ENCODE results near the gene PCDHA6. TPM values are rescaled to one million over a fixed set of nuclear protein-coding genes. Genes with fewer than 3 reads are reported as not detected.
A peak's percentile ranks its signal among the peaks of the same experiment; 100 is the strongest.

PCDHA6 gene
- total and polyA plus RNA-seq, 2 experiments from 2014 or later: 0.22 TPM; not detected in 1

- H4K20me1 ChIP-seq (ENCODE audit: insufficient read depth): no peaks in the 10 kb centered on the region
- H3K79me2 ChIP-seq (ENCODE audit: insufficient read depth): no peaks in the 10 kb centered on the region
- H3K4me2 ChIP-seq (ENCODE audit: unreplicated experiment): no peak within 1 kb of the TSS
- no peaks in the 10 kb centered on the region for H3K36me3 ChIP-seq (ENCODE audit: low read depth)
- in situ Hi-C loops (cut with MboI): no loop called here
- TF ChIP-seq EZH2 (IDR thresholded peaks at IDR 0.05; ENCODE audit: insufficient read depth, poor library complexity, severe bottlenecking): no peak
- no peak for TF ChIP-seq EZH2phosphoT487 (IDR thresholded peaks at IDR 0.05; ENCODE audit: insufficient read depth, low read depth)
- 13 to 14% methylated on average over 41 of the region's 41 CpGs for WGBS, 2 experiments (ENCODE audit: low coverage in 1 of 2, low lambda C conversion rate in 2 of 2, missing lambda C conversion rate in 2 of 2)
- no peaks in the 10 kb centered on the region for H3F3A ChIP-seq (ENCODE audit: insufficient read depth)
- no peaks in the 10 kb centered on the region for H3K4me1 ChIP-seq (ENCODE audit: insufficient read depth)
- H3K9ac ChIP-seq: no peak within 1 kb of the TSS
- H3K27ac ChIP-seq: no peak within 1 kb of the TSS
- H3K9me3 ChIP-seq (ENCODE audit: low read depth): no peaks in the 10 kb centered on the region
- H2AFZ ChIP-seq: no peak within 1 kb of the TSS
- H3K9me2 ChIP-seq (ENCODE audit: insufficient read depth): no peaks in the 10 kb centered on the region
- peak; percentile 2 for DNase-seq
- no peak within 1 kb of the TSS for H3K4me3 ChIP-seq
- H3K27me3 ChIP-seq (replicated peaks; ENCODE audit: insufficient read depth): no peaks in the 10 kb centered on the region
Measured at GRCh38 chr5:140868721-140869554, 41.2 kb downstream of the PCDHA6 start, which contains the start of gene PCDHA11. PCDHA11 (plus strand) TSS chr5:140868957; CDS start chr5:140869104, 147 bp downstream.

GRCh38 chr5:140869555-140869886 is 41.8 kb downstream of the PCDHA6 start:
- Histone ChIP-seq H3K36me3 (ENCODE audit: low read depth) (no peaks in the 10 kb centered on the region), H3F3A (ENCODE audit: insufficient read depth) (no peaks in the 10 kb centered on the region), H2AFZ (no peak overlapping the region), H3K9me3 (ENCODE audit: low read depth) (no peaks in the 10 kb centered on the region), H3K27ac (no peak overlapping the region), H3K4me3 (no peak overlapping the region), H3K9ac (no peak overlapping the region), H3K4me1 (ENCODE audit: insufficient read depth) (no peaks in the 10 kb centered on the region), H4K20me1 (ENCODE audit: insufficient read depth) (no peaks in the 10 kb centered on the region), H3K9me2 (ENCODE audit: insufficient read depth) (no peaks in the 10 kb centered on the region), H3K27me3 (replicated peaks; ENCODE audit: insufficient read depth) (no peaks in the 10 kb centered on the region), H3K4me2 (ENCODE audit: unreplicated experiment) (no peak overlapping the region), H3K79me2 (ENCODE audit: insufficient read depth) (no peaks in the 10 kb centered on the region)
- no peak for DNase-seq
- WGBS, 2 experiments (ENCODE audit: low coverage in 1 of 2, low lambda C conversion rate in 2 of 2, missing lambda C conversion rate in 2 of 2): 34 to 35% methylated on average over 5 of the region's 5 CpGs
- TF ChIP-seq EZH2 (IDR thresholded peaks at IDR 0.05; ENCODE audit: insufficient read depth, poor library complexity, severe bottlenecking) (no peak), EZH2phosphoT487 (IDR thresholded peaks at IDR 0.05; ENCODE audit: insufficient read depth, low read depth) (no peak)
- in situ Hi-C loops (cut with MboI): no loop called here

- Histone ChIP-seq H2AFZ (no peak overlapping the region), H3F3A (ENCODE audit: insufficient read depth) (no peaks in the 10 kb centered on the region), H3K27me3 (replicated peaks; ENCODE audit: insufficient read depth) (no peaks in the 10 kb centered on the region), H4K20me1 (ENCODE audit: insufficient read depth) (no peaks in the 10 kb centered on the region), H3K4me3 (no peak overlapping the region), H3K4me1 (ENCODE audit: insufficient read depth) (no peaks in the 10 kb centered on the region), H3K4me2 (ENCODE audit: unreplicated experiment) (no peak overlapping the region), H3K79me2 (ENCODE audit: insufficient read depth) (no peaks in the 10 kb centered on the region), H3K9me2 (ENCODE audit: insufficient read depth) (no peaks in the 10 kb centered on the region), H3K9ac (no peak overlapping the region), H3K9me3 (ENCODE audit: low read depth) (no peaks in the 10 kb centered on the region), H3K36me3 (ENCODE audit: low read depth) (no peaks in the 10 kb centered on the region), H3K27ac (no peak overlapping the region)
- TF ChIP-seq EZH2 (IDR thresholded peaks at IDR 0.05; ENCODE audit: insufficient read depth, poor library complexity, severe bottlenecking): no peak
- TF ChIP-seq EZH2phosphoT487 (IDR thresholded peaks at IDR 0.05; ENCODE audit: insufficient read depth, low read depth): no peak
- in situ Hi-C loops (cut with MboI): no loop called here
- 55 to 58% methylated on average over 107 to 114 of the region's 114 CpGs for WGBS, 2 experiments (ENCODE audit: low coverage in 1 of 2, low lambda C conversion rate in 2 of 2, missing lambda C conversion rate in 2 of 2)
- DNase-seq: no peak
Measured at GRCh38 chr5:140870221-140871201, 42.8 kb downstream of the PCDHA6 start.

Data from GM23248 (cell line).